NCI-H345 (cell line): ENCODE results near the gene KLK5.
"Not testable (repeated sequence)": the region's sequence is repeated elsewhere in the genome, so short reads cannot be mapped to it uniquely, and the experiment has no call there.

Experiments
- DNase-seq: peaks from one replicate; lab custom pipeline; 2025; lab: John Stamatoyannopoulos, UW

Gene KLK5

GRCh38 chr19:50921426-50922316 lies 31.2 kb downstream of the KLK5 start:
- peak; percentile 42 for DNase-seq

DNA sequence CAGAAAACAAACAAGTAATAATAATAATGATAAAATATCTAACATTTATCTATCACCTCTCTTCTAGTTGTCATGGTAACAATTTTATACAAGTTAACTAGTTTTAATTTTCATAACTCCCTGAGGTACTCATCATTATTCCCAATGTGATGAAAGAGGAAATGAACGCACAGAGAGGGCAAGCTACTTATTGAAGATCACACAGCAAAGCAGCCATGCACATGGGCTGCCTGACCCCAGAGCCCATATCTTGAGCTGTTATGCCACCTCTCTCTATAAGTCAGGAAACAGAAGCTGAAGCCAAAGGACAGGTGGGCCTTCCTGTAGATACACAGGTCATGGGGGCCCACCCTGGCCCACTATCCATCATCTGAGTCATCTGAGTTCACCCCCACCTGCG lies 36.8 kb downstream of the KLK5 start:
- no peak for DNase-seq

- no peak for DNase-seq
Measured at GRCh38 chr19:50912727-50913716, 39.8 kb downstream of the KLK5 start.

DNA sequence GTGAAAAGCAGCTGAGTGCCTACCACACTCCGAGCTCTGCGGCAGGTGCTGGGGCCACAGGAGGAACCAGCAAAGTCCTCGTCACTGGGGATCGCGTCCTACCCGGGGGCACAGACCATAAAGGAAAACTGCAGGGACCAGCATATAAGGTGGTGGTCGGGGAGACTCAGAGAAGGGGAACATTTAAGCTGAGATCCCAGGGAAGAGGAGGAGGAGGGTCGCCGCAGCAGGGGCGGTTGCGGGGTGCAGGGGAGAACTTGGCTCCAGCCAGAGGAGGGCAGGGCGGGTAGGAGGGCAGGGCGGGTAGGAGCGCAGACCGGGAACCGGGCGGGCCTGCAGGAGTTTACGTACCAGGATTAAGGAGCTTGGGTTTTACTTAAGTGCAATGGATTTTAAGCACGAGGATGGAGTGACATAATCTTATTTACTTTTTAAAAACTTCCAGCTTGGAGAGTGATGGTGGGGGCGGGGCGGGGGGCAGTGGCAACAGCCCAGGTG lies 40.7 kb downstream of the KLK5 start:
- DNase-seq = no peak

- no peak for DNase-seq
Measured at GRCh38 chr19:50911206-50912101, 41.4 kb downstream of the KLK5 start, which contains the start of gene KLK4. Gene KLK4 (minus strand): TSS chr19:50911395. CDS start chr19:50910738, 657 bp downstream.

GRCh38 chr19:50910722-50911121 lies 42.1 kb downstream of the KLK5 start:
- no peak for DNase-seq

GRCh38 chr19:50909240-50910070 lies 43.4 kb downstream of the KLK5 start:
- no peak for DNase-seq

DNA sequence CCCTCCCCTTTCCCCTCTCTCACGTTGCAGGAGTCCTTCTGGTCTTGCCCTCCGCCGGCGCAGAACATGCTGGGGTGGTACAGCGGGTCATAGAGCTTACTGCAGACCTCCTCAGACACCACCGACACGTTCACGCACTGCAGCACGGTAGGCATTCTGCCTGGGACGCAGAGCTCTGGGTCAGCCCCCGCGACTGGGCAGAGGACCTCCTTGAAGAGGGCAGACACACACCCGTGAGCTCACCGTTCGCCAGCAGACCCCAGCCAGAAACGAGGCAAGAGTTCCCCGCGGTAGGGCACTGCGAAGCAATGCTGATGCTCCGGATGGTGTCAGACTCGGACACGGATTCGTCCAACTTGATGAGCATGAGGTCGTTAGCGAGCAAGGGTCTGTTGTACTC lies 44.5 kb downstream of the KLK5 start:
- no peak for DNase-seq

GRCh38 chr19:50906217-50906616 lies 46.6 kb downstream of the KLK5 start:
- DNase-seq = no peak

DNA sequence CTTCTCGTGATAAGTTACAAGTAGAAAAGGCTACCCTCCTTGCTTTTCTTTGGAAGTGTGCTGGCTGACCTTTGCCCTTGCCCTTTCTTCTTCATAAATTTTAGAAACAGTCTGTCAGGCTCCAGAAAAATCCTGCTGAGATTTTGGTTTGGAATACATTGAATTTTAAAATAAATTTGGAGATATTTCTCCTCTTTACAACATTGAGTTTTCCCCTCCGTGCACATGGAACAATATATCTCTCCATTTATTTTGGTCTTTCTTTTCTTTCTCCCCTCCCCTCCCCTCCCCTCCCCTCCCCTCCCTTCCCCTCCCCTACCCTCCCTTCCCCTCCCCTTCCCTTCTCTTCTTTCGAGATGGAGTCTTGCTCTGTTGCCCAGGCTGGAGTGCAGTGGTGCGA lies 50.2 kb downstream of the KLK5 start:
- DNase-seq = no peak

DNA sequence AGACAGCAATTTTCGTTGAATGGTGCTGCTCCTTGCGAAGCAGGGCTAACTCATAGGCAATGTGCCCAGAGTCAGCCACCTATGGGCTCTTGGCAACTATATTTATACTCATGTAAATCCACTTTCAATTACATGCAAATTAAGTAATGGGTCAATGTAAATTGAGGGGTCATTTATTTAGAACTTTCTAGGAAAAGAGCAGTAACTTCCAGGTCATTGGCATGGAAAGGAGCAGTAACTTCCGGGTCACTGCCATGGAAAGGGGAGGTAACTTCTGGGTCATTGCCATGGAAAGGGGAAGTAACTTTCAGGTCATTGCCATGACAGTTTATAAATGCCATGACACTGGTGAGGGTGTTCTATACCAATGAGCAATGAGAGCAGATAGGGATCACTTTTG lies 53.3 kb downstream of the KLK5 start:
- no peak for DNase-seq

- no peak for DNase-seq
Measured at GRCh38 chr19:50898018-50898417, 54.8 kb downstream of the KLK5 start.

DNA sequence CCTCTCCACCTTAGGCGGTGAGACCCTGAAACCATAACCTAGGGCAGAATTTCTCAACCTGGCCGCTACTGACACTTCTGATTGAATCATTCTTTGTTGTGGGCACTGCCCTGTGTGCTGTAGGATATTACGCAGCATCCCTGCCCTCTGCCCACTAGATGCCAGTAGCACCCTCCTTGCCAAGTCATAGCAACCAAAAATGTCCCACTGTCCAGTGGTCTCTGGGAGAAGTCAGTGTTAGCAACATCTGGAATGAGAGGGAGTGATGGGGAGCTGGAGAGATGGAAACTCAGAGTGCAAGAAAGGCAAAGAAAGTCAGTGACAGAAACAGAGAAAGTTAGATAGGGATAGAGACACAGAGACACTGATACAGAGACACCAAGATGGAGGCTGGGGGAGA lies 55.2 kb downstream of the KLK5 start:
- no peak for DNase-seq

GRCh38 chr19:50897191-50897607 lies 55.6 kb downstream of the KLK5 start:
- no peak for DNase-seq

DNA sequence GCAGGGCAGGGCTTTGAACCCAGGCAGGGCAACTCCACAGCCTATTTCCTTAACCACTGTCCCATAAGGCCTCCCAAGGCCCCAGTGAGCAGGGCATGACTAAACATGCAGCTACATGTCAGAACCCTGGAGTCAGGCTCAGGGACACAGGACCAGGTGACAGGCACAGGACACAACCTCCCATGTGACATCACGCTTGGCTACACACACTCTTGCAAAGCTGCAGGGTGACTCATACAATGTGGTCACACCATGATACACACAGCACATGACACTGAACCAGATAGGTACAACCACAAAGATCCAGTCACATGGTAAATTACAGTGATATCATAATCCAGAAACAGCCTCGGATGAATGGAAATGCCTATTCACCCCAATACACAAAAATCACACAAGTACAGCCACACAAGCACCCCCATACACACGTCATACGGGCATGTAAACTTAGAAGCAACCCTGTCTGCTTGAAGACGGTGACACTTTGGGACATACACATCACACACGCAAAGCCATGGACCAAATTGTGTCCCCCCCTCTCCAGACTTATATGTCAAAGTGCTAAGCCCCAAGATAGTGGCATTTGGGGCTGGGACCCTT lies 56.1 kb downstream of the KLK5 start:
- DNase-seq = peak; percentile 64

DNA sequence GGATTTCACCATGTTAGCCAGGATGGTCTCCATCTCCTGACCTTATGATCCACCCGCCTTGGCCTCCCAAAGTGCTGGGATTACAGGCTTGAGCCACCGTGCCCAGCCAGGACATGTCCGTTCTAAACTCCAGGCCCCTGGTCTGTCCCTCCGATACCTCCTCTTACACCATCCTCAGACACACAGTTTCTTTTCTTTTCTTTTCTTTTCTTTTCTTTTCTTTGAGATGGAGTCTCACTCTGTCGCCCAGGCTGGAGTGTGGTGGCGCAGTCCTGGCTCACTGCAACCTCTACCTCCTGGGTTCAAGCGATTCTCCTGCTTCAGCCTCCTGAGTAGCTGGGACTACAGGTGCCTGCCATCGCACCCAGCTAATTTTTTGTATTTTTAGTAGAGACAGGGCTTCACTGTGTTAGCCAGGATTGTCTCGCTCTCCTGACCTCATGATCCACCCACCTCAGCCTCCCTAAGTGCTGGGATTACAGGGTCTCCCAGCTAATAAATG lies 56.7 kb downstream of the KLK5 start:
- DNase-seq = not testable (repeated sequence)

DNA sequence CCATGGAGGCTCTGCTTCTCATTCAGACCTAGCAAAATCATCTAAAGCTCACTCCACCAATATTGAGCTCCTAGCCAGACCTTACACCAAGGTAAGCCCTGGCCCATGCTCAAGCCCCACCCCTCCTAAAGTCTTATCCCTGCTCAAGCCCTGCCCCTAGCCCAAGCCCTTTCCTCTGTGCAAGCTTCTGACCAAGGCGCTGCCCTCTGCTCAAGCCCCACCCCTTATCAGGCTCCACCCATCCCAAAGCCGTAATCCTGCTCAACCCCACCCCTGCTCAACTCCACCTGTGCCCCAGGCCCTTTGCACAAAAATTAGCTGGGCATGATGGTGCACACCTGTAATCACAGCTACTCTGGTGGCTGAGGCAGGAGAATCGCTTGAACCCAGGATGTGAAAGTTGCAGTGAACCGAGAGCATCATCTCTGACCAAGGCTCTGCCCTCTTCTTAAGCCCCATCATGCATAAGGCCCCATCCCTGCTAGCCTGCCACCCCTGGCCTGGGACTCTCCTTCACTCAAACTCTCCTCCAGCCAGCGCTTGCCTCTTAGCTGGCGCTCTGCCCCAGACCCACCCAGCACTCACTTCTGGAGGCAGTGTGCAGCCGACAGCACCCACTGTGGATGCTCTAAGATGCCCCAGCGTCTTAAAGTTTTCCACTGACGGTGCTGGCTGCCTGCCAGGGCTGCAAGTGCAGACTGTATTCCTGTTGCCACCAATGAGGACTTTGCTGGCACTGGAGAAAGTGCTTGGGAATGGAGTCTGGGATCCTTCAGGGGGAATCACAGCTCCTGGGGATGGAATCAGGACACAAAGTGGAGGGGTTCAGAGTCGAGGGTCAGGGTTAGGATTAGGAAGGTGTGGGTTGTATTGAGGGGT lies 58.1 kb downstream of the KLK5 start:
- no peak for DNase-seq
